ENCODE measurements around the gene ASB16. TPM values are rescaled to one million over a fixed set of nuclear protein-coding genes. Genes with fewer than 3 reads are reported as not detected.

ASB16 gene
- total RNA-seq, 1 experiment from 2014 or later, result not detected

- no peak for DNase-seq (ENCODE audit: low read depth)
These were observed 51.3 kb downstream of the ASB16 start for GRCh38 chr17:44221862-44222111.

- DNase-seq (ENCODE audit: low read depth), result peak; percentile 78
These were observed 51.8 kb downstream of the ASB16 start for GRCh38 chr17:44222112-44222869.

- peak; percentile 60 for DNase-seq (ENCODE audit: low read depth)
These were observed 53.1 kb downstream of the ASB16 start for GRCh38 chr17:44223541-44224071.

Other genes starting within 250 kb of the ASB16 start
- gene PPY, start 228.2 kb upstream of the ASB16 start, total RNA-seq (2014; rRNA removed; shearing (Covaris generic)), result not detected in 2 replicates
- not detected in 2 replicates for gene PYY, start 216.8 kb upstream of the ASB16 start, total RNA-seq (2014; rRNA removed; shearing (Covaris generic))
- 1.8 and 3.3 TPM in 2 replicates for gene NAGS, start 166.1 kb upstream of the ASB16 start, total RNA-seq (2014; rRNA removed; shearing (Covaris generic))
- 46.8 and 48.3 TPM in 2 replicates for gene TMEM101, start 155.7 kb upstream of the ASB16 start, total RNA-seq (2014; rRNA removed; shearing (Covaris generic))
- gene LSM12, start 104.0 kb upstream of the ASB16 start, total RNA-seq (2014; rRNA removed; shearing (Covaris generic)), result 29.2 and 30.9 TPM in 2 replicates
- gene G6PC3, start 100.0 kb upstream of the ASB16 start, total RNA-seq (2014; rRNA removed; shearing (Covaris generic)), result 18.2 and 22.9 TPM in 2 replicates
- gene HDAC5, start 47.1 kb upstream of the ASB16 start, total RNA-seq (2014; rRNA removed; shearing (Covaris generic)), result 14.3 and 19.9 TPM in 2 replicates
- gene HROB, start 28.8 kb upstream of the ASB16 start, total RNA-seq (2014; rRNA removed; shearing (Covaris generic)), result 7.3 and 9.9 TPM in 2 replicates
- 19.4 and 25.0 TPM in 2 replicates for gene TMUB2, start 16.3 kb downstream of the ASB16 start, total RNA-seq (2014; rRNA removed; shearing (Covaris generic))
- gene ATXN7L3, start 29.2 kb downstream of the ASB16 start, total RNA-seq (2014; rRNA removed; shearing (Covaris generic)), result 19.5 and 27.1 TPM in 2 replicates
- gene UBTF, start 49.0 kb downstream of the ASB16 start, total RNA-seq (2014; rRNA removed; shearing (Covaris generic)), result 40.4 and 41.1 TPM in 2 replicates
- not detected in 2 replicates for gene SLC4A1, start 97.4 kb downstream of the ASB16 start, total RNA-seq (2014; rRNA removed; shearing (Covaris generic))
- gene RUNDC3A, start 137.9 kb downstream of the ASB16 start, total RNA-seq (2014; rRNA removed; shearing (Covaris generic)), result 0.12 TPM in 1 of 2 replicates, not detected in the other
- gene SLC25A39, start 154.1 kb downstream of the ASB16 start, total RNA-seq (2014; rRNA removed; shearing (Covaris generic)), result 85.1 and 87.4 TPM in 2 replicates
- gene GRN, start 174.6 kb downstream of the ASB16 start, total RNA-seq (2014; rRNA removed; shearing (Covaris generic)), result 156 and 202 TPM in 2 replicates
- 1.1 and 1.9 TPM in 2 replicates for gene FAM171A2, start 193.1 kb downstream of the ASB16 start, total RNA-seq (2014; rRNA removed; shearing (Covaris generic))
- gene ITGA2B, start 218.9 kb downstream of the ASB16 start, total RNA-seq (2014; rRNA removed; shearing (Covaris generic)), result 0.36 and 0.68 TPM in 2 replicates